VCaP (cell line): ENCODE results near the gene SUCLG2.

ENCODE experiments used
- H3K27ac ChIP-seq: fragments of 450-650 bp; 2 replicates; pipeline ENCODE4 v1.5.1; 2017
- CTCF ChIP-seq: fragments of 450-650 bp; conservative IDR thresholded peaks from 2 replicates; pipeline ENCODE4 v1.5.1; 2017; ENCODE audit warnings: mild to moderate bottlenecking, moderate library complexity

SUCLG2 gene

DNA sequence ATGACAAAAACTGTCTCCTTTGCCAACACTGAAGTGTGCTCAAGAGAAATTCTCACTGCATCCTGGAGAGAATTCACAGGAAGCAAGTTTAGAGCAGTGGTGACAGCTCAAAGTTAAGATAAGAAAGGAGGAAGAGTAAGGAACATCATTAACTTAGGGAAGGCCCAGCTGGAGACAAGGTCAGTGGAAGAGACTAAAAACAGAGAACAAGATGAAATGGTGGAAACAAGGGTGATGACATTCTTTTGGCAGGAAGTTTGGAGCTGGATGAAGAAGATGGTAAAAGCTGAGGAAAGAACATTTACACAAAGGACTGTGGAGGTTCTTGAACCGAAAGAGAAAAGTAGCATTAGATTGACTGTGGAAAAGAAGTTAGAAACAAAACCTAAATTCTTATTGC lies 6.7 kb upstream of the SUCLG2 start:
- no peak for TF ChIP-seq CTCF
- H3K27ac ChIP-seq: no peak overlapping the region

DNA sequence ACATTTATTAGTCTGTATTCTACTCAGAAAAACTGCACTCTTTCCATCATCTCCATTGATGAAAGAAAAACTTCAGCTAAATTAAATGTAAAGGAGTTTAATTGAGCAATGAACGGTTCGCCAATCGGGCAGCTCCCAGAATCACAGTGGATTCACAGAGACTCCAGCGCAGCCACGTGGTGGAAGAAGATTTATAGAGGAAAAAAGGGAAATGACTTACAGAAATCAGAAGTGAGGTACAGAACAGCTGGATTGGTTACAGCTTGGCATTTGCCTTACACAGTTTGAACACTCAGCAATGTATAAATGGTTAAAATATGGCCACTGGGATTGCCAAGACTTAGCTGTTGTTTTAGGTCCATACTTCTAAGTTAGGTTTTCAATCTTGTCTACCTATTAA lies 2.8 kb upstream of the SUCLG2 start:
- TF ChIP-seq CTCF: no peak
- no peak overlapping the region for H3K27ac ChIP-seq

GRCh38 chr3:67656614-67657013 lies 2.2 kb upstream of the SUCLG2 start:
- no peak for TF ChIP-seq CTCF
- no peak overlapping the region for H3K27ac ChIP-seq

- H3K27ac ChIP-seq: peak overlapping the region; percentile 96
- no peak for TF ChIP-seq CTCF
These were observed 1.1 kb upstream of the SUCLG2 start for GRCh38 chr3:67655364-67656121.

DNA sequence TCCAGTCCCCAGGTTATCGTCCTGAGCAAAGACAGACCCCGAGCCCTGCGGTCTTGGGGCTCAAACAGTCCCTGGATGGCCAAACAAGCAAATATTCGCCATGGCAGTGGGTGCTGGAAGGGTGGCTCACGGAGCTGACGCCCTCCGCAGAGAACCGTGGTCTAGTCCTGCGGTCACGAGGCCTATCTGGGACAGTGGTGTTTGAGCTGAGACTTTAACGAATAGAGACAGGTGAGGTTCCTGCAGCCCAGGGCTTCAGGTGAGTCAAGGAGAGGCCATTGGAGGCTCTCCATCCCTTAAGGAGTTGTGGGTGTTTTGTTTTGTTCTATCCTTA lies 399 bp upstream of the SUCLG2 start:
- peak overlapping the region; percentile 96 for H3K27ac ChIP-seq

GRCh38 chr3:67653425-67654098 lies 850 bp downstream of the SUCLG2 start:
- H3K27ac ChIP-seq: peak overlapping the region; percentile 96
- no peak for TF ChIP-seq CTCF

More for the DNA sequence above, 399 bp upstream of the SUCLG2 start:
- no peak for TF ChIP-seq CTCF

DNA sequence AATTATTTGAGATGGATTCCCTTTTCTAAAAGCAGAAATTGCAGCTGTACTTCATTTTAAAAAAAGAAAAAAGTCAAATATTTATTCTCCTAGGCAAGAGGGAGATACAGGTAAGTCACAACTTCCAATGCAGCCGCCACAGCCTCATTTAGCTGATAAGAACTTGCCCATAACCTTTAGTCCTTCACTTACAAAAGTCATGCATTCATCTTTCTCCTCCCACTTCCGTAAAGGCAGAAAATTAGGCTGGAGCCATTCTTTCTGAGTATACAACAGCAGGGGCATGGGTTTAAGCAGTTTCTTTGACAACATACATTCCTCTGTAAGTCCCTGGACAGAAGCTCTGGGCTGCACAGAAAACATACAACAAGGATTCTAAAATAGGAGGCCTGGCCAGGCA lies 4.3 kb downstream of the SUCLG2 start:
- H3K27ac ChIP-seq: no peak overlapping the region
- no peak for TF ChIP-seq CTCF
